HEK293 (cell line): Measurements from ENCODE around the gene CA12.
A peak's percentile ranks its signal among the peaks of the same experiment; 100 is the strongest.

Source experiments
- CTCF ChIA-PET: fragments of 350-600 bp; formaldehyde crosslinking; extraction: SDS; loops from one replicate; lab custom pipeline; 2021; ENCODE audit warnings: antibody characterized with exemption; lab: Yijun Ruan, JAX
- POLR2A ChIA-PET: fragments of 300-600 bp; formaldehyde crosslinking; extraction: SDS; loops from one replicate; lab custom pipeline; 2020; ENCODE audit warnings: antibody characterized with exemption, inconsistent platforms; lab: Yijun Ruan, JAX
- H3K27ac ChIP-seq: fragments of 200-500 bp; sonication (Bioruptor generic); 2 replicates; pipeline ENCODE4 v1.5.1; 2014; ENCODE audit warnings: low read depth, low read length, control low read depth, inconsistent platforms; ENCODE audit errors: extremely low read depth
- H3K36me3 ChIP-seq, 2 experiments: fragments of 200-500 bp in 1 of 2; sonication (Bioruptor generic) in 1 of 2; 1 replicate in 1 of 2; 2 replicates in 1 of 2; pipeline ENCODE4 v1.5.1; 2014 to 2017; ENCODE audit warnings: inconsistent platforms in 2 of 2, low read length in 2 of 2; ENCODE audit not compliant: control insufficient read depth in 2 of 2, insufficient read depth in 1 of 2
- H3K4me1 ChIP-seq: fragments of 200-500 bp; sonication (Bioruptor generic); 2 replicates; pipeline ENCODE4 v1.5.1; 2014; ENCODE audit warnings: mild to moderate bottlenecking, low read length, inconsistent platforms; ENCODE audit not compliant: control insufficient read depth, insufficient read depth
- H3K4me3 ChIP-seq: 2 replicates; pipeline ENCODE4 v1.5.1; 2011; ENCODE audit warnings: low read depth, mild to moderate bottlenecking, control low read depth, low read length, moderate library complexity
- H3K9me3 ChIP-seq: fragments of 200-500 bp; sonication (Bioruptor generic); 2 replicates; pipeline ENCODE4 v1.5.1; 2014; ENCODE audit warnings: low read depth, low read length, inconsistent platforms; ENCODE audit not compliant: control insufficient read depth, insufficient read depth
- BCL11A ChIP-seq: fragments of 450-650 bp; formaldehyde crosslinking; IDR thresholded peaks from 2 replicates; pipeline ENCODE4 v1.5.1; 2016; ENCODE audit warnings: low read depth, missing biosample characterization, missing genetic modification characterization
- SP2 ChIP-seq: fragments of 450-650 bp; formaldehyde crosslinking; IDR thresholded peaks from 2 replicates; pipeline ENCODE4 v1.5.1; 2016; ENCODE audit warnings: missing biosample characterization, missing genetic modification characterization
- YY1 ChIP-seq: fragments of 450-650 bp; formaldehyde crosslinking; IDR thresholded peaks from 2 replicates; pipeline ENCODE4 v1.5.1; 2018; ENCODE audit warnings: missing biosample characterization, missing genetic modification characterization
- ZBTB48 ChIP-seq: fragments of 450-650 bp; formaldehyde crosslinking; IDR thresholded peaks from 2 replicates; pipeline ENCODE4 v1.5.1; 2016; ENCODE audit warnings: missing biosample characterization, missing genetic modification characterization
- ZBTB8A ChIP-seq: fragments of 450-650 bp; formaldehyde crosslinking; IDR thresholded peaks from 2 replicates; pipeline ENCODE4 v1.5.1; 2016; ENCODE audit warnings: missing biosample characterization, missing genetic modification characterization
- ZFHX2 ChIP-seq: fragments of 450-650 bp; formaldehyde crosslinking; conservative IDR thresholded peaks from 2 replicates; pipeline ENCODE4 v1.5.1; 2016; ENCODE audit warnings: missing biosample characterization, missing genetic modification characterization
- ZIC2 ChIP-seq: fragments of 450-650 bp; formaldehyde crosslinking; IDR thresholded peaks from 2 replicates; pipeline ENCODE4 v1.5.1; 2016; ENCODE audit warnings: missing biosample characterization, missing genetic modification characterization
- ZNF350 ChIP-seq: fragments of 450-650 bp; formaldehyde crosslinking; IDR thresholded peaks from 2 replicates; pipeline ENCODE4 v1.5.0; 2017; ENCODE audit warnings: missing biosample characterization, mild to moderate bottlenecking, missing genetic modification characterization
- ZNF416 ChIP-seq: fragments of 450-650 bp; formaldehyde crosslinking; IDR thresholded peaks from 2 replicates; pipeline ENCODE4 v1.5.1; 2016; ENCODE audit warnings: missing biosample characterization, missing genetic modification characterization
- ZNF423 ChIP-seq: fragments of 450-650 bp; formaldehyde crosslinking; IDR thresholded peaks from 2 replicates; pipeline ENCODE4 v1.5.1; 2016; ENCODE audit warnings: missing biosample characterization, missing genetic modification characterization
- ZNF521 ChIP-seq: fragments of 450-650 bp; formaldehyde crosslinking; IDR thresholded peaks from 2 replicates; pipeline ENCODE4 v1.5.1; 2017; ENCODE audit warnings: missing biosample characterization, mild to moderate bottlenecking, missing genetic modification characterization
- ZNF530 ChIP-seq: fragments of 450-650 bp; formaldehyde crosslinking; IDR thresholded peaks from 2 replicates; pipeline ENCODE4 v1.5.1; 2016; ENCODE audit warnings: low read depth, missing biosample characterization, missing genetic modification characterization
- ZNF571 ChIP-seq: fragments of 450-650 bp; formaldehyde crosslinking; IDR thresholded peaks from 2 replicates; pipeline ENCODE4 v1.5.0; 2017; ENCODE audit warnings: missing biosample characterization, missing genetic modification characterization
- ZNF654 ChIP-seq: fragments of 450-650 bp; formaldehyde crosslinking; IDR thresholded peaks from 2 replicates; pipeline ENCODE4 v1.5.1; 2016; ENCODE audit warnings: low read depth, missing biosample characterization, missing genetic modification characterization
- ZNF701 ChIP-seq: fragments of 450-650 bp; formaldehyde crosslinking; IDR thresholded peaks from 2 replicates; pipeline ENCODE4 v1.5.1; 2016; ENCODE audit warnings: missing biosample characterization, missing genetic modification characterization
- ZSCAN30 ChIP-seq: fragments of 450-650 bp; IDR thresholded peaks from 2 replicates; pipeline ENCODE4 v1.5.1; 2018; ENCODE audit warnings: missing biosample characterization, mild to moderate bottlenecking, missing genetic modification characterization, moderate library complexity
- TF ChIP-seq, protein P1 (sequence below): fragments of 450-650 bp; formaldehyde crosslinking; IDR thresholded peaks from 2 replicates; pipeline ENCODE4 v1.5.1; 2016; ENCODE audit warnings: missing biosample characterization, missing genetic modification characterization, borderline replicate concordance
- TF ChIP-seq, protein P2 (sequence below): fragments of 450-650 bp; formaldehyde crosslinking; IDR thresholded peaks from 2 replicates; pipeline ENCODE4 v1.5.1; 2017; ENCODE audit warnings: missing biosample characterization, mild to moderate bottlenecking, missing genetic modification characterization, moderate library complexity
- TF ChIP-seq, protein P3 (sequence below): fragments of 450-650 bp; formaldehyde crosslinking; IDR thresholded peaks from 2 replicates; pipeline ENCODE4 v1.5.1; 2017; ENCODE audit warnings: missing biosample characterization, missing genetic modification characterization
- TF ChIP-seq, protein P4 (sequence below): fragments of 450-650 bp; formaldehyde crosslinking; IDR thresholded peaks from 2 replicates; pipeline ENCODE4 v1.5.1; 2016; ENCODE audit warnings: missing biosample characterization, missing genetic modification characterization, borderline replicate concordance
- TF ChIP-seq, protein P5 (sequence below): fragments of 450-650 bp; formaldehyde crosslinking; IDR thresholded peaks from 2 replicates; pipeline ENCODE4; 2016; ENCODE audit warnings: missing biosample characterization, missing genetic modification characterization
- TF ChIP-seq, protein P6 (sequence below): fragments of 450-650 bp; formaldehyde crosslinking; optimal IDR thresholded peaks from 2 replicates; pipeline ENCODE3; 2016; ENCODE audit warnings: missing biosample characterization, mild to moderate bottlenecking, missing genetic modification characterization

Gene CA12

GRCh38 chr15:63381301-63382204 lies at the start of gene CA12:
CA12 (minus strand) TSS chr15:63381846; CDS start chr15:63381720, 126 bp downstream.
- CTCF ChIA-PET, result no interaction called here
- Histone ChIP-seq H3K9me3 (no peaks in the 10 kb centered on the region), H3K4me1 (0 out of 2 replicates have a peak, but pooled peaks cover 3% of the 10 kb centered on the region), H3K36me3 (no peaks in the 10 kb centered on the region), H3K4me3 (peak within 1 kb of the TSS; percentile 33), H3K27ac (no peak within 1 kb of the TSS; the same call in 1 of the 2 replicates)
- POLR2A ChIA-PET, result interaction anchor here (0.8 kb wide), 1 partner anchor 24 kb away, joined by 3 read pairs; no protein-coding TSS in a partner anchor
- TF ChIP-seq ZBTB8A (tag by site-specific recombination) (peak; percentile 86), ZSCAN30 (tag by site-specific recombination) (peak; percentile 74; the same call in 1 of the 2 replicates), ZNF571 (no peak), ZNF350 (tag by site-specific recombination) (no peak), ZNF416 (tag by site-specific recombination) (no peak), BCL11A (tag by site-specific recombination) (no peak), ZNF701 (no peak), SP2 (tag by site-specific recombination) (peak; percentile 44; the same call in 1 of the 2 replicates), YY1 (tag by site-specific recombination) (no peak), ZBTB48 (no peak), ZNF521 (tag by site-specific recombination) (no peak), ZFHX2 (tag by site-specific recombination) (peak; percentile 41), ZIC2 (tag by site-specific recombination) (peak; percentile 83), ZNF530 (tag by site-specific recombination) (no peak), ZNF654 (tag by site-specific recombination) (no peak), ZNF423 (tag by site-specific recombination) (peak; percentile 69; the same call in 1 of the 2 replicates)
- TF ChIP-seq, protein P1, sequence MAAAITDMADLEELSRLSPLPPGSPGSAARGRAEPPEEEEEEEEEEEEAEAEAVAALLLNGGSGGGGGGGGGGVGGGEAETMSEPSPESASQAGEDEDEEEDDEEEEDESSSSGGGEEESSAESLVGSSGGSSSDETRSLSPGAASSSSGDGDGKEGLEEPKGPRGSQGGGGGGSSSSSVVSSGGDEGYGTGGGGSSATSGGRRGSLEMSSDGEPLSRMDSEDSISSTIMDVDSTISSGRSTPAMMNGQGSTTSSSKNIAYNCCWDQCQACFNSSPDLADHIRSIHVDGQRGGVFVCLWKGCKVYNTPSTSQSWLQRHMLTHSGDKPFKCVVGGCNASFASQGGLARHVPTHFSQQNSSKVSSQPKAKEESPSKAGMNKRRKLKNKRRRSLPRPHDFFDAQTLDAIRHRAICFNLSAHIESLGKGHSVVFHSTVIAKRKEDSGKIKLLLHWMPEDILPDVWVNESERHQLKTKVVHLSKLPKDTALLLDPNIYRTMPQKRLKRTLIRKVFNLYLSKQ, result no peak
- TF ChIP-seq, protein P2, sequence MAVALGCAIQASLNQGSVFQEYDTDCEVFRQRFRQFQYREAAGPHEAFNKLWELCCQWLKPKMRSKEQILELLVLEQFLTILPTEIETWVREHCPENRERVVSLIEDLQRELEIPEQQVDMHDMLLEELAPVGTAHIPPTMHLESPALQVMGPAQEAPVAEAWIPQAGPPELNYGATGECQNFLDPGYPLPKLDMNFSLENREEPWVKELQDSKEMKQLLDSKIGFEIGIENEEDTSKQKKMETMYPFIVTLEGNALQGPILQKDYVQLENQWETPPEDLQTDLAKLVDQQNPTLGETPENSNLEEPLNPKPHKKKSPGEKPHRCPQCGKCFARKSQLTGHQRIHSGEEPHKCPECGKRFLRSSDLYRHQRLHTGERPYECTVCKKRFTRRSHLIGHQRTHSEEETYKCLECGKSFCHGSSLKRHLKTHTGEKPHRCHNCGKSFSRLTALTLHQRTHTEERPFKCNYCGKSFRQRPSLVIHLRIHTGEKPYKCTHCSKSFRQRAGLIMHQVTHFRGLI, result peak; percentile 19; the same call in 1 of the 2 replicates
- TF ChIP-seq, protein P3, sequence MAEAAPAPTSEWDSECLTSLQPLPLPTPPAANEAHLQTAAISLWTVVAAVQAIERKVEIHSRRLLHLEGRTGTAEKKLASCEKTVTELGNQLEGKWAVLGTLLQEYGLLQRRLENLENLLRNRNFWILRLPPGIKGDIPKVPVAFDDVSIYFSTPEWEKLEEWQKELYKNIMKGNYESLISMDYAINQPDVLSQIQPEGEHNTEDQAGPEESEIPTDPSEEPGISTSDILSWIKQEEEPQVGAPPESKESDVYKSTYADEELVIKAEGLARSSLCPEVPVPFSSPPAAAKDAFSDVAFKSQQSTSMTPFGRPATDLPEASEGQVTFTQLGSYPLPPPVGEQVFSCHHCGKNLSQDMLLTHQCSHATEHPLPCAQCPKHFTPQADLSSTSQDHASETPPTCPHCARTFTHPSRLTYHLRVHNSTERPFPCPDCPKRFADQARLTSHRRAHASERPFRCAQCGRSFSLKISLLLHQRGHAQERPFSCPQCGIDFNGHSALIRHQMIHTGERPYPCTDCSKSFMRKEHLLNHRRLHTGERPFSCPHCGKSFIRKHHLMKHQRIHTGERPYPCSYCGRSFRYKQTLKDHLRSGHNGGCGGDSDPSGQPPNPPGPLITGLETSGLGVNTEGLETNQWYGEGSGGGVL (tag by site-specific recombination), result no peak
- TF ChIP-seq, protein P4, sequence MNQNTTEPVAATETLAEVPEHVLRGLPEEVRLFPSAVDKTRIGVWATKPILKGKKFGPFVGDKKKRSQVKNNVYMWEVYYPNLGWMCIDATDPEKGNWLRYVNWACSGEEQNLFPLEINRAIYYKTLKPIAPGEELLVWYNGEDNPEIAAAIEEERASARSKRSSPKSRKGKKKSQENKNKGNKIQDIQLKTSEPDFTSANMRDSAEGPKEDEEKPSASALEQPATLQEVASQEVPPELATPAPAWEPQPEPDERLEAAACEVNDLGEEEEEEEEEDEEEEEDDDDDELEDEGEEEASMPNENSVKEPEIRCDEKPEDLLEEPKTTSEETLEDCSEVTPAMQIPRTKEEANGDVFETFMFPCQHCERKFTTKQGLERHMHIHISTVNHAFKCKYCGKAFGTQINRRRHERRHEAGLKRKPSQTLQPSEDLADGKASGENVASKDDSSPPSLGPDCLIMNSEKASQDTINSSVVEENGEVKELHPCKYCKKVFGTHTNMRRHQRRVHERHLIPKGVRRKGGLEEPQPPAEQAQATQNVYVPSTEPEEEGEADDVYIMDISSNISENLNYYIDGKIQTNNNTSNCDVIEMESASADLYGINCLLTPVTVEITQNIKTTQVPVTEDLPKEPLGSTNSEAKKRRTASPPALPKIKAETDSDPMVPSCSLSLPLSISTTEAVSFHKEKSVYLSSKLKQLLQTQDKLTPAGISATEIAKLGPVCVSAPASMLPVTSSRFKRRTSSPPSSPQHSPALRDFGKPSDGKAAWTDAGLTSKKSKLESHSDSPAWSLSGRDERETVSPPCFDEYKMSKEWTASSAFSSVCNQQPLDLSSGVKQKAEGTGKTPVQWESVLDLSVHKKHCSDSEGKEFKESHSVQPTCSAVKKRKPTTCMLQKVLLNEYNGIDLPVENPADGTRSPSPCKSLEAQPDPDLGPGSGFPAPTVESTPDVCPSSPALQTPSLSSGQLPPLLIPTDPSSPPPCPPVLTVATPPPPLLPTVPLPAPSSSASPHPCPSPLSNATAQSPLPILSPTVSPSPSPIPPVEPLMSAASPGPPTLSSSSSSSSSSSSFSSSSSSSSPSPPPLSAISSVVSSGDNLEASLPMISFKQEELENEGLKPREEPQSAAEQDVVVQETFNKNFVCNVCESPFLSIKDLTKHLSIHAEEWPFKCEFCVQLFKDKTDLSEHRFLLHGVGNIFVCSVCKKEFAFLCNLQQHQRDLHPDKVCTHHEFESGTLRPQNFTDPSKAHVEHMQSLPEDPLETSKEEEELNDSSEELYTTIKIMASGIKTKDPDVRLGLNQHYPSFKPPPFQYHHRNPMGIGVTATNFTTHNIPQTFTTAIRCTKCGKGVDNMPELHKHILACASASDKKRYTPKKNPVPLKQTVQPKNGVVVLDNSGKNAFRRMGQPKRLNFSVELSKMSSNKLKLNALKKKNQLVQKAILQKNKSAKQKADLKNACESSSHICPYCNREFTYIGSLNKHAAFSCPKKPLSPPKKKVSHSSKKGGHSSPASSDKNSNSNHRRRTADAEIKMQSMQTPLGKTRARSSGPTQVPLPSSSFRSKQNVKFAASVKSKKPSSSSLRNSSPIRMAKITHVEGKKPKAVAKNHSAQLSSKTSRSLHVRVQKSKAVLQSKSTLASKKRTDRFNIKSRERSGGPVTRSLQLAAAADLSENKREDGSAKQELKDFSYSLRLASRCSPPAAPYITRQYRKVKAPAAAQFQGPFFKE (tag by site-specific recombination), result no peak
- TF ChIP-seq, protein P5, sequence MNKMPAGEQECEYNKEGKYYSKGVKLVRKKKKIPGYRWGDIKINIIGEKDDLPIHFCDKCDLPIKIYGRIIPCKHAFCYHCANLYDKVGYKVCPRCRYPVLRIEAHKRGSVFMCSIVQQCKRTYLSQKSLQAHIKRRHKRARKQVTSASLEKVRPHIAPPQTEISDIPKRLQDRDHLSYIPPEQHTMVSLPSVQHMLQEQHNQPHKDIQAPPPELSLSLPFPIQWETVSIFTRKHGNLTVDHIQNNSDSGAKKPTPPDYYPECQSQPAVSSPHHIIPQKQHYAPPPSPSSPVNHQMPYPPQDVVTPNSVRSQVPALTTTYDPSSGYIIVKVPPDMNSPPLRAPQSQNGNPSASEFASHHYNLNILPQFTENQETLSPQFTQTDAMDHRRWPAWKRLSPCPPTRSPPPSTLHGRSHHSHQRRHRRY (tag by site-specific recombination), result no peak
- TF ChIP-seq, protein P6, sequence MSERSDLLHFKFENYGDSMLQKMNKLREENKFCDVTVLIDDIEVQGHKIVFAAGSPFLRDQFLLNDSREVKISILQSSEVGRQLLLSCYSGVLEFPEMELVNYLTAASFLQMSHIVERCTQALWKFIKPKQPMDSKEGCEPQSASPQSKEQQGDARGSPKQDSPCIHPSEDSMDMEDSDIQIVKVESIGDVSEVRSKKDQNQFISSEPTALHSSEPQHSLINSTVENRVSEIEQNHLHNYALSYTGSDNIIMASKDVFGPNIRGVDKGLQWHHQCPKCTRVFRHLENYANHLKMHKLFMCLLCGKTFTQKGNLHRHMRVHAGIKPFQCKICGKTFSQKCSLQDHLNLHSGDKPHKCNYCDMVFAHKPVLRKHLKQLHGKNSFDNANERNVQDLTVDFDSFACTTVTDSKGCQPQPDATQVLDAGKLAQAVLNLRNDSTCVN (tag by site-specific recombination), result peak; percentile 78
